GM12874 (cell line): ENCODE measurements around the gene GRHPR.

Experiments
- CTCF ChIP-seq: IDR thresholded peaks from 2 replicates; pipeline ENCODE4 v1.5.1; 2011; ENCODE audit warnings: low read depth, mild to moderate bottlenecking, control low read depth, low read length, moderate library complexity; ENCODE audit not compliant: insufficient read depth

The GRHPR gene

GRCh38 chr9:37422289-37423104 is at the start of gene GRHPR:
Gene GRHPR (plus strand): TSS chr9:37422696. CDS start chr9:37422751, 55 bp downstream.
- no peak for TF ChIP-seq CTCF

GRCh38 chr9:37372839-37373238 is 49.7 kb upstream of the GRHPR start:
- no peak for TF ChIP-seq CTCF

- no peak for TF ChIP-seq CTCF
Measured at GRCh38 chr9:37373621-37374020, 48.9 kb upstream of the GRHPR start.

- no peak for TF ChIP-seq CTCF
Measured at GRCh38 chr9:37374892-37375291, 47.6 kb upstream of the GRHPR start.

GRCh38 chr9:37377688-37378612 is 44.5 kb upstream of the GRHPR start:
- no peak for TF ChIP-seq CTCF

GRCh38 chr9:37378613-37379004 is 43.9 kb upstream of the GRHPR start:
- 0 out of 2 replicates have a peak, but pooled peaks have one; percentile 9 for TF ChIP-seq CTCF

- no peak for TF ChIP-seq CTCF
Measured at GRCh38 chr9:37379835-37380234, 42.7 kb upstream of the GRHPR start.
